NCI-H460 (cell line): Measurements from ENCODE around the gene OR4D11. TPM values are rescaled to one million over a fixed set of nuclear protein-coding genes. Genes with fewer than 3 reads are reported as not detected.
"Not testable (repeated sequence)": the region's sequence is repeated elsewhere in the genome, so short reads cannot be mapped to it uniquely, and the experiment has no call there.

Source experiments
- DNase-seq: peaks from one replicate; pipeline ENCODE4 v3.0.0-alpha.2; 2016; ENCODE audit warnings: low read depth; ENCODE audit errors: extremely low read depth
- total RNA-seq: library from RNA; depleted of rRNA; stranded (reverse); fragments of >200 nt; shearing (Covaris generic); gene quantifications from 2 replicates; pipeline ENCODE4 v1.2.3, GENCODE V29; 2014; rRNA removed

OR4D11 gene
- total RNA-seq, 1 experiment from 2014 or later, result not detected

- DNase-seq, result not testable (repeated sequence)
Measured at GRCh38 chr11:59547605-59548308, 44.4 kb downstream of the OR4D11 start.

DNA sequence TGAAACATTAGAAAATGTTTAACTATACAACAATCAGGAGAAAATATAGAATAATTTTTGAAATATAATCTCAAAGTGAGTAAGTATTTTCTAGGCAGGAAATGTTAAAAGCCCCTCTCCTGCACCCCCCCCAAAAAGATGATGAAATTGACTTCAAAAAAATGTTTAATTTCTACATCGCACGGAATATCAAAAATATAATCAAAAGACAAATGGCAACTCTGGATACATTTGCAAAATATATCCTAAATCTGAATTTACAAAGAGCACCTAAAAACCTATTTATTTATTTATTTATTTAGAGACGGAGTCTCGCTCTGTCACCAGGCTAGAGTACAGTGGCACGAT is 44.9 kb downstream of the OR4D11 start:
- no peak for DNase-seq

GRCh38 chr11:59550368-59550841 is 47.0 kb downstream of the OR4D11 start:
- DNase-seq, result peak; percentile 91

- peak; percentile 87 for DNase-seq
Measured at GRCh38 chr11:59550842-59551658, 47.7 kb downstream of the OR4D11 start.

GRCh38 chr11:59551659-59552521 is 48.5 kb downstream of the OR4D11 start:
- DNase-seq, result peak; percentile 69

GRCh38 chr11:59552844-59553243 is 49.5 kb downstream of the OR4D11 start:
- DNase-seq, result no peak

DNA sequence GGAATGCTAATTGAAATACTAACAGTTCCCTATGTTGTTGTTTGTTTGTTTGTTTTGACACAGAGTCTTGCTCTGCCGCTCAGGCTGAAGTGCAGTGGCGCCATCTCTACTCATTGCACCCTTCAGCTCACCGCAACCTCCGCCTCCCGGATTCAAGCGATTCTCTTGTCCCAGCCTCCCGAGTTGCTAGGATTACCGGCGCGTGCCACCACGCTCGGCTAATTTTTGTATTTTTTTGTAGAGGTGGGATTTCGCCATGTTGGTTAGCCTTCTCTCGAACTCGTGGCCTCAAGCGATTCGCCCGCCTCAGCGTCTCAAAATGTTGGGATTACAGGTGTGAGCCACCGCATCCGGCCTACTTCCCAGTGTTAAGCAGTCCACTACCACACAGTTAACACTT is 49.9 kb downstream of the OR4D11 start:
- no peak for DNase-seq

Other genes starting within 250 kb of the OR4D11 start
- gene OR5AN1, start 144.7 kb upstream of the OR4D11 start, total RNA-seq, result not detected in 2 replicates
- not detected in 2 replicates for gene OR5A2, start 77.2 kb upstream of the OR4D11 start, total RNA-seq
- not detected in 2 replicates for gene OR5A1, start 67.1 kb upstream of the OR4D11 start, total RNA-seq
- not detected in 2 replicates for gene OR4D6, start 46.6 kb upstream of the OR4D11 start, total RNA-seq
- not detected in 2 replicates for gene OR4D10, start 30.3 kb upstream of the OR4D11 start, total RNA-seq
- gene OR4D9, start 8.0 kb downstream of the OR4D11 start, total RNA-seq, result not detected in 2 replicates
- gene OSBP, start 112.2 kb downstream of the OR4D11 start, total RNA-seq, result 21.4 and 21.7 TPM in 2 replicates
- gene PATL1, start 165.5 kb downstream of the OR4D11 start, total RNA-seq, result 22.4 and 23.4 TPM in 2 replicates
- gene OR10V1, start 210.3 kb downstream of the OR4D11 start, total RNA-seq, result not detected in 2 replicates